HG03097 (cell line): Measurements from ENCODE around the gene TLR8.

Source experiments
- ATAC-seq: cut with Tn5 transposase; IDR thresholded peaks from one replicate; pipeline ENCODE4 v1.9.1; 2021; ENCODE audit not compliant: unreplicated experiment, low FRiP score

Gene TLR8

GRCh38 chrX:12906046-12906761 is at the start of gene TLR8:
TLR8 (plus strand) TSS chrX:12906620; CDS start chrX:12906707, 87 bp downstream.
- ATAC-seq: no peak

GRCh38 chrX:12865359-12865758 is 41.1 kb upstream of the TLR8 start:
- no peak for ATAC-seq

- ATAC-seq: no peak
Measured at GRCh38 chrX:12866451-12867377, 39.7 kb upstream of the TLR8 start, which contains the start of gene TLR7. TLR7 (plus strand) TSS chrX:12867072; CDS start chrX:12867579, 507 bp downstream.

- no peak for ATAC-seq
Measured at GRCh38 chrX:12867685-12868084, 38.7 kb upstream of the TLR8 start.

GRCh38 chrX:12868747-12869146 is 37.7 kb upstream of the TLR8 start:
- ATAC-seq: peak; percentile 68

GRCh38 chrX:12871257-12871656 is 35.2 kb upstream of the TLR8 start:
- ATAC-seq: no peak

GRCh38 chrX:12872741-12873140 is 33.7 kb upstream of the TLR8 start:
- no peak for ATAC-seq

GRCh38 chrX:12874581-12874980 is 31.8 kb upstream of the TLR8 start:
- ATAC-seq: no peak

GRCh38 chrX:12877386-12877785 is 29.0 kb upstream of the TLR8 start:
- ATAC-seq: no peak

GRCh38 chrX:12878536-12878935 is 27.9 kb upstream of the TLR8 start:
- no peak for ATAC-seq

GRCh38 chrX:12881914-12882313 is 24.5 kb upstream of the TLR8 start:
- ATAC-seq: no peak

- ATAC-seq: no peak
Measured at GRCh38 chrX:12885508-12885907, 20.9 kb upstream of the TLR8 start.

- no peak for ATAC-seq
Measured at GRCh38 chrX:12886545-12886944, 19.9 kb upstream of the TLR8 start.

- no peak for ATAC-seq
Measured at GRCh38 chrX:12887141-12887540, 19.3 kb upstream of the TLR8 start.

- ATAC-seq: no peak
Measured at GRCh38 chrX:12887767-12888166, 18.7 kb upstream of the TLR8 start.

GRCh38 chrX:12890467-12890866 is 16.0 kb upstream of the TLR8 start:
- peak; percentile 61 for ATAC-seq

GRCh38 chrX:12891171-12891570 is 15.2 kb upstream of the TLR8 start:
- ATAC-seq: no peak

- no peak for ATAC-seq
Measured at GRCh38 chrX:12891915-12892506, 14.4 kb upstream of the TLR8 start.

GRCh38 chrX:12892716-12893115 is 13.7 kb upstream of the TLR8 start:
- no peak for ATAC-seq

- no peak for ATAC-seq
Measured at GRCh38 chrX:12894074-12895030, 12.1 kb upstream of the TLR8 start.
